CD4-positive, CD25-positive, alpha-beta regulatory T cell (primary cell): ENCODE results near the gene IL2RA. TPM values are rescaled to one million over a fixed set of nuclear protein-coding genes. Genes with fewer than 3 reads are reported as not detected.
A peak's percentile ranks its signal among the peaks of the same experiment; 100 is the strongest.

Source experiments
- ATAC-seq, 2 donors: fragments of 150-1000 bp; cut with Tn5 transposase; one replicate each; pipeline ENCODE4 v1.10.0; 2021; ENCODE audit warnings: low read depth in 2 of 2, moderate number of reproducible peaks in 2 of 2, moderate library complexity in 1 of 2
- DNase-seq, 3 donors: peaks; one replicate each; pipeline versions ENCODE4 v3.0.0 to v3.0.0-alpha.2; 2012 to 2022; ENCODE audit warnings: mixed read lengths in 1 of 3
- H3K27ac ChIP-seq: one replicate; pipeline ENCODE4 v1.7.0; 2013; ENCODE audit warnings: mild to moderate bottlenecking, low read length; ENCODE audit not compliant: insufficient read depth, poor library complexity, severe bottlenecking
- H3K27me3 ChIP-seq: one replicate; pipeline ENCODE4 v1.7.0; 2013; ENCODE audit warnings: low read length; ENCODE audit not compliant: control insufficient read depth, insufficient read depth
- H3K36me3 ChIP-seq: one replicate; pipeline ENCODE4 v1.7.0; 2013; ENCODE audit warnings: mild to moderate bottlenecking, low read length, moderate library complexity; ENCODE audit not compliant: control insufficient read depth, insufficient read depth
- H3K4me1 ChIP-seq: 2 replicates; pipeline ENCODE4 v1.7.0; 2013; ENCODE audit warnings: mild to moderate bottlenecking, low read length; ENCODE audit not compliant: insufficient read depth, control insufficient read depth, poor library complexity, severe bottlenecking
- H3K4me3 ChIP-seq: one replicate; pipeline ENCODE4 v1.7.0; 2013; ENCODE audit warnings: low read depth, mild to moderate bottlenecking, low read length, moderate library complexity
- H3K9me3 ChIP-seq, 2 experiments: 1 replicate in 1 of 2; 2 replicates in 1 of 2; pipeline ENCODE4 v1.7.0; 2013; ENCODE audit warnings: low read length in 2 of 2, mild to moderate bottlenecking in 1 of 2, moderate library complexity in 1 of 2; ENCODE audit not compliant: control insufficient read depth in 2 of 2
- H3K27ac Mint-ChIP-seq, 3 donors: one replicate each; pipeline ENCODE4 v1.8.0; 2020 to 2022; ENCODE audit warnings: mild to moderate bottlenecking in 3 of 3, mixed read lengths in 3 of 3, moderate library complexity in 2 of 3
- H3K27me3 Mint-ChIP-seq: one replicate; pipeline ENCODE4 v1.8.0; 2022; ENCODE audit warnings: mild to moderate bottlenecking, mixed read lengths
- H3K36me3 Mint-ChIP-seq: one replicate; pipeline ENCODE4 v1.8.0; 2020; ENCODE audit warnings: mixed read lengths
- H3K4me1 Mint-ChIP-seq, 4 donors: one replicate each; pipeline ENCODE4 v1.8.0; 2020 to 2022; ENCODE audit warnings: mixed read lengths in 4 of 4, mild to moderate bottlenecking in 1 of 4
- H3K4me3 Mint-ChIP-seq, 4 donors: one replicate each; pipeline ENCODE4 v1.8.0; 2020 to 2022; ENCODE audit warnings: mild to moderate bottlenecking in 4 of 4, mixed read lengths in 4 of 4, moderate library complexity in 3 of 4
- H3K9me3 Mint-ChIP-seq, 7 donors: one replicate each; pipeline ENCODE4 v1.8.0; 2020 to 2022; ENCODE audit warnings: mixed read lengths in 7 of 7, mild to moderate bottlenecking in 3 of 7, moderate library complexity in 2 of 7
- polyA plus RNA-seq, 4 donors: library from polyadenylated mRNA; unstranded; fragments of 300-500 nt; fragmentation: Illumina TruSeq; gene quantifications; one replicate each; pipeline ENCODE4 v1.2.3, GENCODE V29; 2021
- total RNA-seq: library from RNA; stranded (reverse); gene quantifications from one replicate; pipeline ENCODE4 v1.2.3, GENCODE V29; 2022

Gene IL2RA
- total and polyA plus RNA-seq, 5 donors from 2014 or later, result 159 to 261 (median 195) TPM

DNA sequence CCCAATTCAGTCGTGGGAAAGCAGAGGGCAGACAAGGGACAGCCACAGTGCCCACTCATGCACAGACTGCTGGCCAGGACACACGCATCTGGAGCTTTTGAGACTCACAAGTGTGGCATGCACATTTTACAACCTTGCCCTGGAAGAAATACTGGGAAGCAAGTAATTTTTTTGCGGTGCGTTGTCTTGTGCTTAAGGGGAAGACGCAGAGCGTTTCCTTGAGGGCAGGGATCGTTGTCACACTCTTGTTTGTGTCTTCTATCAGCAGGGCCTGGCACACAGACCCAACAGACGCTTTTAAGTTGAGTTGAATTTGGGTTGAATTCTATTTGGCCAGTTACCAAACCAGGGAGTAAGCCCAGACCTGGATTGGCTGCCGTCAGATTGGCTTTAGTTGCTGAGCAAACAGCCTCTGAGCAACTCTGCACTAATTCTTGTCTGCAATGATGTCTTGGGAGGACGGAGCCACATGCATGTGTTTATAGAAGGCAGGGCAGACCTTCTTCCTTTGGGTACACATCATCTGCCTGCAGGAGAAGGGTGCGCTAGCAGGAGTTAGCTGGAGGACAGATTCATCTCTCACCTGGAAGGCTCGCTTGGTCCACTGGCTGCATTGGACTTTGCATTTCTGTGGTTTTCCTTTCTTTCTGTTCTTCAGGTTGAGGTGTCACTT lies 38.4 kb downstream of the IL2RA start:
- Histone ChIP-seq H3K27ac (peak overlapping the region; percentile 28), H3K4me1 (peaks cover 30% of the 10 kb centered on the region), H3K27me3 (no peaks in the 10 kb centered on the region), H3K4me3 (no peak overlapping the region), H3K36me3 (peaks cover 90% of the 10 kb centered on the region), H3K9me3 (no peaks in the 10 kb centered on the region)
- DNase-seq (no peak), ATAC-seq (no peak)
- no peaks in the 10 kb centered on the region for H3K27me3 Mint-ChIP-seq
- H3K4me3 Mint-ChIP-seq, result no peak overlapping the region
- no peaks in the 10 kb centered on the region for H3K9me3 Mint-ChIP-seq
- H3K27ac Mint-ChIP-seq, result peak overlapping the region in 1 of 3 donors; percentile 91
- peaks cover 11 to 74% (median 41%) of the 10 kb centered on the region in 4 donors for H3K4me1 Mint-ChIP-seq
- peaks cover 73% of the 10 kb centered on the region for H3K36me3 Mint-ChIP-seq

GRCh38 chr10:6022660-6023059 lies 39.5 kb downstream of the IL2RA start:
- peak overlapping the region in 2 of 3 donors; percentile 71 to 91 for H3K27ac Mint-ChIP-seq
- peak overlapping the region in 1 of 4 donors; percentile 11 for H3K4me3 Mint-ChIP-seq
- Histone ChIP-seq H3K27ac (peak overlapping the region; percentile 18), H3K27me3 (no peaks in the 10 kb centered on the region), H3K9me3 (no peaks in the 10 kb centered on the region), H3K36me3 (peaks cover 93% of the 10 kb centered on the region), H3K4me3 (no peak overlapping the region), H3K4me1 (peaks cover 24% of the 10 kb centered on the region)
- no peak for ATAC-seq
- H3K27me3 Mint-ChIP-seq, result no peaks in the 10 kb centered on the region
- no peak for DNase-seq
- H3K9me3 Mint-ChIP-seq, result no peaks in the 10 kb centered on the region
- peaks cover 1 to 67% (median 33%) of the 10 kb centered on the region in 4 donors for H3K4me1 Mint-ChIP-seq
- H3K36me3 Mint-ChIP-seq, result peaks cover 65% of the 10 kb centered on the region

DNA sequence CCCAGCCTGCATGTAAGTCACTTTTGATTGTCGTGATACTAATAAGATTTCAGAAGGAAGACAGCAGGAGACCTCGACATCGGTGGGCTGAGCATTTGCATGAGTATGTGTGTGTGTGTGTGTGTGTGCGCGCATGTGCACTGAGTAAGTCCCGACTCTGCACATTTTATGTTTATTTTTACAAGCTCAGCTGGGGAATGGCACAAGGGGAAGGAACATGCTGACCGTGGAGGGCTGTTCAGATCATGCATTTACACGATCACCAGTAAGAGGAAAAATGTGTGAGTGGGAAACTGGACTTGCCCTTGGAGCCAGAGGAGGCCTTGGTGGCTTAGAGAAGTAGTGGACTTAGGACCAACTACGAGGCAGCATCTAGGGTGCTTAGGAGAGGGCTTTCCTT lies 41.3 kb downstream of the IL2RA start:
- H3K27me3 ChIP-seq, result no peaks in the 10 kb centered on the region
- H3K4me3 ChIP-seq, result no peak overlapping the region
- H3K9me3 Mint-ChIP-seq, result peaks cover 0 to 1% (median 0%) of the 10 kb centered on the region in 7 donors
- no peak for DNase-seq
- peaks cover 96% of the 10 kb centered on the region for H3K36me3 ChIP-seq
- no peak for ATAC-seq
- H3K27ac ChIP-seq, result no peak overlapping the region
- peaks cover 9% of the 10 kb centered on the region for H3K4me1 ChIP-seq
- peaks cover 60% of the 10 kb centered on the region for H3K36me3 Mint-ChIP-seq
- peaks cover 5 to 62% (median 33%) of the 10 kb centered on the region in 4 donors for H3K4me1 Mint-ChIP-seq
- no peaks in the 10 kb centered on the region for H3K27me3 Mint-ChIP-seq
- H3K27ac Mint-ChIP-seq, result peak overlapping the region; percentile 65 to 91 (median 76)
- no peak overlapping the region for H3K4me3 Mint-ChIP-seq
- H3K9me3 ChIP-seq, result no peaks in the 10 kb centered on the region

GRCh38 chr10:6019796-6020195 lies 42.4 kb downstream of the IL2RA start:
- Histone ChIP-seq H3K4me3 (no peak overlapping the region), H3K27me3 (no peaks in the 10 kb centered on the region), H3K4me1 (peaks cover 14% of the 10 kb centered on the region), H3K9me3 (no peaks in the 10 kb centered on the region), H3K36me3 (peaks cover 93% of the 10 kb centered on the region), H3K27ac (peak overlapping the region; percentile 61)
- Mint-ChIP-seq H3K27ac (peak overlapping the region; percentile 63 to 96 (median 65)), H3K36me3 (peaks cover 62% of the 10 kb centered on the region), H3K9me3 (peaks cover 0 to 1% (median 0%) of the 10 kb centered on the region in 7 donors), H3K4me3 (no peak overlapping the region), H3K4me1 (peaks cover 5 to 68% (median 39%) of the 10 kb centered on the region in 4 donors), H3K27me3 (no peaks in the 10 kb centered on the region)
- ATAC-seq (no peak), DNase-seq (peak in 1 of 3 donors; percentile 16)

DNA sequence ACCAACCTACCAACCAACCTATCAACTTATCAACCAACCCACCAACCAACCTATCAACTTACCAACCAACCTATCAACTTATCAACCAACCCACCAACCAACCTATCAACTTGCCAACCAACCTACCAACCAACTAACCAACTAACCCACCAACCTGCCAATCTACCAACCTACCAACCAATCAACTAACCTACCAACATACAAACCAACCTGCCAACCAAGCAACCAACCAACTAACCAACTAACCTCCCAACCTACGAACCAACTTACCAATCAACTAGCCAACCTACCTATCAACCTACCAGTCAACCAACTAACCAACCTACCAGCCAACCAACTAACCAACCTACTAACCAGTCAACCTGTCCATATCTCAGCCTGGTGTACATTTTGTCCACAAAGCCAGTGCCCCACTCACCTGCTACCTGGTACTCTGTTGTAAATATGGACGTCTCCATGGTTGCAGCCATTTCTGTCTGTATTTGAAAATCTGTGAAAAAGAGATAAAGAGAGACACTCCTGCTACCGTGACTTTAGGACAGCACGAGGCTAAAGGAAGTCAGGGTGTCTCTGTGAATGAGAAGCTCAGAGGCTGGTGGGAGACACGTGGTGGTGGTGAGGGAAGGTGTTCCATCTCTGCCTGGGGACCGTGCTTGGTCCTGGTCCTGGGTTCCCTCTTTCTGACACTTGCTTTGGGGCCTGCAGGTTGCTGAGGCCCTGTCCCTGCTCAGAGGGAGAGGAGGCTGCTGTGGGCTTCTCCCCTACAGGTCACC lies 43.0 kb downstream of the IL2RA start:
- peaks cover 0 to 1% (median 0%) of the 10 kb centered on the region in 7 donors for H3K9me3 Mint-ChIP-seq
- no peak for ATAC-seq
- peak overlapping the region; percentile 61 for H3K27ac ChIP-seq
- peaks cover 11 to 68% (median 45%) of the 10 kb centered on the region in 4 donors for H3K4me1 Mint-ChIP-seq
- H3K36me3 Mint-ChIP-seq, result peaks cover 62% of the 10 kb centered on the region
- peak overlapping the region in 2 of 4 donors; percentile 40 to 60 for H3K4me3 Mint-ChIP-seq
- H3K36me3 ChIP-seq, result peaks cover 87% of the 10 kb centered on the region
- H3K27ac Mint-ChIP-seq, result peak overlapping the region; percentile 95 to 96 (median 95)
- peaks cover 19% of the 10 kb centered on the region for H3K4me1 ChIP-seq
- peak in 1 of 3 donors; percentile 21 for DNase-seq
- H3K27me3 ChIP-seq, result no peaks in the 10 kb centered on the region
- H3K4me3 ChIP-seq, result no peak overlapping the region
- H3K9me3 ChIP-seq, result no peaks in the 10 kb centered on the region
- H3K27me3 Mint-ChIP-seq, result no peaks in the 10 kb centered on the region

DNA sequence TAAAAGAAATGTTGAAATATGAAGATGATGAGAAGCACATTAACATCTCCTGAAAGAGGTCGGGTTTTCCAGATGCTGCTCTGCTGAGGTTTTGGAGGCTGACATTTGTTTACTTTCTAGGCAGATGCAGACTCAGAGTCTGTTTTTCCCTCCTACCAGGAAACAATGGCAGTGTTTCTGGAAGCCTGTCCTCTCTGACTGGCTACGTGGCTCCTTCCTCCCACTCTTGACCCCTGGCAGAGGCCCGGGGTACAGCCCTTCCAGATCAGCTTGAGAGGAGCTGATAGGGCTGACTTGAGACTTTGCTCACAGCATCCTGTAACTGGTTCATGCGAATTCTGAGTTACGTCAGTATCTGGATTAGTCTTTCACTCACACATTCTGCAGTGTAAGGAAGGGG lies 43.7 kb downstream of the IL2RA start:
- Histone ChIP-seq H3K4me3 (no peak overlapping the region), H3K27me3 (no peaks in the 10 kb centered on the region), H3K4me1 (peaks cover 24% of the 10 kb centered on the region), H3K27ac (peak overlapping the region; percentile 61), H3K9me3 (no peaks in the 10 kb centered on the region), H3K36me3 (peaks cover 86% of the 10 kb centered on the region)
- no peaks in the 10 kb centered on the region for H3K27me3 Mint-ChIP-seq
- H3K9me3 Mint-ChIP-seq, result peaks cover 0 to 1% (median 0%) of the 10 kb centered on the region in 7 donors
- peak overlapping the region in 1 of 4 donors; percentile 15 for H3K4me3 Mint-ChIP-seq
- ATAC-seq (no peak), DNase-seq (peak in 1 of 3 donors; percentile 2)
- peaks cover 14 to 70% (median 46%) of the 10 kb centered on the region in 4 donors for H3K4me1 Mint-ChIP-seq
- peak overlapping the region in 2 of 3 donors; percentile 95 to 96 for H3K27ac Mint-ChIP-seq
- H3K36me3 Mint-ChIP-seq, result peaks cover 58% of the 10 kb centered on the region

GRCh38 chr10:6017781-6018354 lies 44.3 kb downstream of the IL2RA start:
- Mint-ChIP-seq H3K27ac (peak overlapping the region in 1 of 3 donors; percentile 85), H3K36me3 (peaks cover 58% of the 10 kb centered on the region)
- no peaks in the 10 kb centered on the region for H3K27me3 ChIP-seq

More at GRCh38 chr10:6017781-6018354, 44.3 kb downstream of the IL2RA start:
- ATAC-seq, result no peak
- Histone ChIP-seq H3K36me3 (peaks cover 87% of the 10 kb centered on the region), H3K4me3 (no peak overlapping the region), H3K27ac (peak overlapping the region; percentile 61), H3K4me1 (peaks cover 24% of the 10 kb centered on the region), H3K9me3 (no peaks in the 10 kb centered on the region)
- Mint-ChIP-seq H3K27me3 (no peaks in the 10 kb centered on the region), H3K4me3 (no peak overlapping the region), H3K4me1 (peaks cover 14 to 68% (median 46%) of the 10 kb centered on the region in 4 donors), H3K9me3 (peaks cover 0 to 1% (median 0%) of the 10 kb centered on the region in 7 donors)
- DNase-seq, result no peak
